Stimulated activated CD4-positive, alpha-beta T cell treated with anti-CD3 and anti-CD28 coated beads, Interleukin-2, amount 100 ng/mL, for 48 hours (primary cell): Measurements from ENCODE around the gene PFKFB3.
A peak's percentile ranks its signal among the peaks of the same experiment; 100 is the strongest.
"Not testable (repeated sequence)": the region's sequence is repeated elsewhere in the genome, so short reads cannot be mapped to it uniquely, and the experiment has no call there.

Experiments
- DNase-seq, 2 donors: peaks; one replicate each; pipeline ENCODE4 v3.0.0-alpha.2; 2020

Gene PFKFB3

GRCh38 chr10:6179078-6179477 lies 23.7 kb upstream of the PFKFB3 start:
- no peak for DNase-seq

- no peak for DNase-seq
These were observed 22.1 kb upstream of the PFKFB3 start for GRCh38 chr10:6180480-6181110.

- DNase-seq: no peak
These were observed 21.5 kb upstream of the PFKFB3 start for GRCh38 chr10:6181249-6181648.

GRCh38 chr10:6182454-6183098 lies 20.2 kb upstream of the PFKFB3 start:
- DNase-seq: no peak

- no peak for DNase-seq
These were observed 17.6 kb upstream of the PFKFB3 start for GRCh38 chr10:6185039-6185716.

- DNase-seq: no peak
These were observed 15.9 kb upstream of the PFKFB3 start for GRCh38 chr10:6186894-6187256.

GRCh38 chr10:6187278-6187677 lies 15.5 kb upstream of the PFKFB3 start:
- no peak for DNase-seq

GRCh38 chr10:6190033-6190432 lies 12.7 kb upstream of the PFKFB3 start:
- DNase-seq: not testable (repeated sequence)

- no peak for DNase-seq
These were observed 11.6 kb upstream of the PFKFB3 start for GRCh38 chr10:6191147-6191546.

GRCh38 chr10:6191569-6191968 lies 11.2 kb upstream of the PFKFB3 start:
- no peak for DNase-seq

GRCh38 chr10:6193342-6193741 lies 9.4 kb upstream of the PFKFB3 start:
- not testable (repeated sequence) for DNase-seq

GRCh38 chr10:6194311-6194710 lies 8.4 kb upstream of the PFKFB3 start:
- DNase-seq: no peak

GRCh38 chr10:6195376-6195775 lies 7.4 kb upstream of the PFKFB3 start:
- no peak for DNase-seq

- DNase-seq: no peak
These were observed 6.9 kb upstream of the PFKFB3 start for GRCh38 chr10:6195846-6196245.

GRCh38 chr10:6196524-6196923 lies 6.2 kb upstream of the PFKFB3 start:
- DNase-seq: not testable (repeated sequence)

GRCh38 chr10:6197321-6197720 lies 5.4 kb upstream of the PFKFB3 start:
- DNase-seq: no peak

GRCh38 chr10:6198171-6198570 lies 4.6 kb upstream of the PFKFB3 start:
- no peak for DNase-seq

GRCh38 chr10:6199131-6199733 lies 3.5 kb upstream of the PFKFB3 start:
- DNase-seq: no peak

- DNase-seq: no peak
These were observed 2.3 kb upstream of the PFKFB3 start for GRCh38 chr10:6200440-6200733.

GRCh38 chr10:6200734-6201515 lies 1.8 kb upstream of the PFKFB3 start:
- DNase-seq: peak; percentile 10 to 17

- peak; percentile 81 to 84 for DNase-seq
These were observed 1.2 kb upstream of the PFKFB3 start for GRCh38 chr10:6201516-6201975.

GRCh38 chr10:6202098-6202683 lies 541 bp upstream of the PFKFB3 start:
- DNase-seq: peak; percentile 19 to 35
